GM12878 (cell line): ENCODE measurements around the gene TLCD3B. TPM values are rescaled to one million over a fixed set of nuclear protein-coding genes. Genes with fewer than 3 reads are reported as not detected.

Experiments
- ATAC-seq: fragments of 200-7000 bp; cut with Tn5 transposase; 3 replicates; pipeline ENCODE4 v1.9.1; 2020; ENCODE audit warnings: mild to moderate bottlenecking, moderate library complexity
- BruUV-seq: library from RNA; stranded (reverse); fragments of 400-500 nt; replicated peaks from 2 replicates; lab custom pipeline; 2021; lab: Mats Ljungman, UMichigan
- CTCF ChIA-PET: fragments of 300-600 bp; sonication (Branson Sonifier 250); formaldehyde crosslinking; extraction: SDS; loops from one replicate; lab custom pipeline; 2021; ENCODE audit warnings: inconsistent platforms; lab: Yijun Ruan, JAX
- POLR2A ChIA-PET: fragments of 350-600 bp; formaldehyde crosslinking; extraction: SDS; loops from one replicate; lab custom pipeline; 2021; ENCODE audit warnings: inconsistent platforms; lab: Charles Lee
- RAD21 ChIA-PET: fragments of 300-600 bp; sonication (Branson Sonifier 250); formaldehyde crosslinking; loops from one replicate; lab custom pipeline; 2023; ENCODE audit warnings: antibody characterized with exemption; ENCODE audit not compliant: unreplicated experiment; lab: Charles Lee
- SMC1A ChIA-PET: fragments of 300-600 bp; sonication (Branson Sonifier 250); formaldehyde crosslinking; loops from one replicate; lab custom pipeline; 2023; ENCODE audit not compliant: unreplicated experiment, uncharacterized antibody; lab: Charles Lee
- DNase-seq: peaks from one replicate; pipeline ENCODE4 v3.0.0-alpha.2; 2011; ENCODE audit warnings: low read depth, low spot score
- FAIRE-seq: peaks from 3 replicates; lab custom pipeline; 2011; peaks lifted over from hg19 to GRCh38; lab: Jason Lieb, UNC
- H2AFZ ChIP-seq: 2 replicates; pipeline ENCODE4 v1.6.0; 2011; ENCODE audit warnings: low read depth, low read length, control low read depth; ENCODE audit not compliant: control insufficient read depth
- H3K27ac ChIP-seq: 2 replicates; pipeline ENCODE4 v1.5.1; 2011; ENCODE audit warnings: control low read depth; ENCODE audit not compliant: control insufficient read depth, insufficient read depth
- H3K27me3 ChIP-seq, 2 experiments: replicated peaks in 1 of 2; 2 replicates each; pipeline versions ENCODE4 v1.6.0 to v1.6.1; 2011; ENCODE audit warnings: low read length in 1 of 2; ENCODE audit not compliant: control insufficient read depth in 2 of 2, insufficient read depth in 2 of 2
- H3K36me3 ChIP-seq, 2 experiments: 2 replicates each; pipeline ENCODE4 v1.5.1; 2011; ENCODE audit warnings: low read length in 1 of 2; ENCODE audit not compliant: control insufficient read depth in 2 of 2, insufficient read depth in 2 of 2
- H3K4me1 ChIP-seq: 2 replicates; pipeline ENCODE4 v1.6.1; 2011; ENCODE audit warnings: mild to moderate bottlenecking, low read length, moderate library complexity, mixed read lengths; ENCODE audit not compliant: control insufficient read depth, insufficient read depth
- H3K4me2 ChIP-seq: 2 replicates; pipeline ENCODE4 v1.6.0; 2011; ENCODE audit warnings: control low read depth; ENCODE audit not compliant: control insufficient read depth, insufficient read depth
- H3K4me3 ChIP-seq: fragments of 200-600 bp; sonication (generic); 2 replicates; pipeline ENCODE4 v1.5.1; 2016
- H3K79me2 ChIP-seq: 2 replicates; pipeline ENCODE4 v1.6.0; 2011; ENCODE audit warnings: low read length; ENCODE audit not compliant: control insufficient read depth, insufficient read depth
- H3K9ac ChIP-seq: 2 replicates; pipeline ENCODE4 v1.8.0; 2011; ENCODE audit warnings: low read length, control low read depth, mixed read lengths; ENCODE audit not compliant: control insufficient read depth, insufficient read depth
- H3K9me3 ChIP-seq: replicated peaks from 3 replicates; pipeline ENCODE4 v1.5.1; 2011; ENCODE audit warnings: mild to moderate bottlenecking, low read length; ENCODE audit not compliant: control insufficient read depth, insufficient read depth
- H4K20me1 ChIP-seq: 2 replicates; pipeline ENCODE4 v1.6.0; 2011; ENCODE audit not compliant: control insufficient read depth, insufficient read depth
- ATF3 ChIP-seq: IDR thresholded peaks from 2 replicates; pipeline ENCODE4 v1.6.1; 2011; ENCODE audit warnings: low read depth, mild to moderate bottlenecking, low read length, moderate library complexity, borderline replicate concordance; ENCODE audit errors: extremely low read depth
- BCLAF1 ChIP-seq: fragments of 450-650 bp; IDR thresholded peaks from 2 replicates; pipeline ENCODE4 v1.6.1; 2017; ENCODE audit warnings: antibody characterized with exemption, mild to moderate bottlenecking, moderate library complexity
- CEBPB ChIP-seq, 2 experiments: fragments of 150-350 bp in 1 of 2; IDR thresholded peaks; 2 replicates each; pipeline ENCODE4 v1.6.1; 2012 to 2014; ENCODE audit warnings: low read depth in 2 of 2, low read length in 2 of 2, borderline replicate concordance in 1 of 2, inconsistent platforms in 1 of 2
- CHD2 ChIP-seq: IDR thresholded peaks from 2 replicates; pipeline ENCODE4 v1.6.1; 2011; ENCODE audit warnings: low read depth, low read length, improper control_type of control experiment, borderline replicate concordance
- LARP7 ChIP-seq: fragments of 450-650 bp; IDR thresholded peaks from 2 replicates; pipeline ENCODE4 v1.6.1; 2017; ENCODE audit warnings: mild to moderate bottlenecking
- NFXL1 ChIP-seq: fragments of 450-650 bp; IDR thresholded peaks from 2 replicates; pipeline ENCODE4 v1.6.1; 2017; ENCODE audit warnings: antibody characterized with exemption, mild to moderate bottlenecking, borderline replicate concordance
- ZNF592 ChIP-seq: fragments of 450-650 bp; IDR thresholded peaks from 2 replicates; pipeline ENCODE4 v1.6.1; 2017; ENCODE audit warnings: mild to moderate bottlenecking, moderate library complexity
- WGBS: methylation state at CpG from one replicate; pipeline ENCODE4 v1.1.6; 2016; ENCODE audit warnings: low lambda C conversion rate; ENCODE audit not compliant: insufficient replicate concordance, insufficient coverage; ENCODE audit errors: missing lambda C conversion rate; 5-methylcytosine and 5-hydroxymethylcytosine counted together
- in situ Hi-C: fragments of 300-500 bp; cut with MboI; formaldehyde crosslinking; loops from 9 replicates; pipeline ENCODE4 v1.14.3; 2018; ENCODE audit warnings: mixed read lengths
- intact Hi-C: fragments of 100-400 bp; cut with micrococcal nuclease; formaldehyde crosslinking; loops from one replicate; pipeline ENCODE4 v1.14.2; 2022; ENCODE audit not compliant: unreplicated experiment
- polyA plus RNA-seq, 11 experiments: library from polyadenylated mRNA; depleted of rRNA in 4 of 11; unstranded in 6 of 11; stranded (reverse) in 5 of 11; fragments of >200 nt; fragmentation: Nextera tagmentation in 4 of 11; fragmentation: Illumina TruSeq in 1 of 11; extraction: Ambion mirVana in 4 of 11; extraction: Trizol in 1 of 11; gene quantifications; 1 replicate in 1 of 11; 2 replicates in 10 of 11; pipeline versions ENCODE4 v1.2.1 to v1.2.3, GENCODE V29; 2011 to 2016; ENCODE audit warnings: inconsistent platforms in 2 of 11, missing spikeins in 2 of 11, low read depth in 1 of 11
- total RNA-seq, 4 experiments: library from RNA; depleted of rRNA in 3 of 4; stranded (reverse); fragments of >200 nt in 3 of 4; fragmentation: Illumina TruSeq in 1 of 4; extraction: Trizol in 1 of 4; gene quantifications; 2 replicates each; pipeline versions ENCODE4 v1.2.1 to v1.2.3, GENCODE V29; 2013 to 2021

TLCD3B gene
- total and polyA plus RNA-seq, 10 of the 15 experiments (the other 5 are each of a cell fraction or from before 2014, with no cell fraction given): 0.05 to 0.51 (median 0.18) TPM; not detected in 4

DNA sequence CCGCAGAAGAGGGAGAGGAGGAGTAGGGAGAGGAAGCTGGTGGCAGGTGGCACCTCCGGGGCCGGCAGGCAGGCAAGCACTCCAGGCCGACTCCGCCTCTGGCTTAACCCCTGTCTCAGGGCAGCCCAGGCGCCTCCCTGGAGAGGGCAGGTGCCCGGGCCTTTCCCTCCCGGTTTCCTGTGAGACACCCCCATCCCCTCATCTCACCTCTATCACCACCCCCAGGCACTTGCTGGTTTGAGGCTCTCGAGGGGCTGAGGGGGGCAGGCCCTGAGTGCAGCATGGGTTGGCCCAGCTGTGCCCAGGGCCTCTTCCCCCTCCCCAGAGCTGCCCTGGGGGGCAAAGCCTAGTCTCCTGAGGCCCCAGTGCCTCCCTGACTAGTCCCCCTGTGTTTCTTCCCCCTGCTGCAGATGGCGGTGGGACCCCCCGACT, 26.2 kb downstream of the TLCD3B start:
- Histone ChIP-seq H3K9me3 (no peaks in the 10 kb centered on the region), H3K4me2 (no peak overlapping the region), H3K79me2 (no peaks in the 10 kb centered on the region), H2AFZ (no peak overlapping the region), H3K4me3 (no peak overlapping the region), H3K4me1 (no peaks in the 10 kb centered on the region), H3K36me3 (peaks cover 0 to 3% of the 10 kb centered on the region in 2 experiments; a peak in 2 of 4 replicates), H3K9ac (no peak overlapping the region), H3K27me3 (no peaks in the 10 kb centered on the region), H3K27ac (no peak overlapping the region), H4K20me1 (no peaks in the 10 kb centered on the region)
- SMC1A ChIA-PET: no interaction called here
- no TSS peak for BruUV-seq
- WGBS: 26% methylated on average over 10 of the region's 11 CpGs
- POLR2A ChIA-PET: no interaction called here
- intact Hi-C loops (no loop called here), in situ Hi-C loops (loop anchor here (25.0 kb wide), 1 partner anchor 893 kb away; no protein-coding TSS in a partner anchor)
- RAD21 ChIA-PET: no interaction called here
- DNase-seq: no peak
- peak; percentile 56 for ATAC-seq
- CTCF ChIA-PET: interaction anchor here (1.1 to 1.4 kb wide), 4 partner anchors 18 to 393 kb away, joined by 3 to 4 read pairs (median 3); partner anchors contain the start of gene C16orf92
- no peak for FAIRE-seq
- TF ChIP-seq ZNF592 (no peak), ATF3 (no peak), BCLAF1 (no peak), CHD2 (no peak), CEBPB (IDR thresholded peaks at IDR 0.05; ENCODE audit: borderline replicate concordance in 1 of 2, low read depth in 2 of 2, low read length in 2 of 2) (no peak), LARP7 (no peak), NFXL1 (no peak)
